Activated CD4-positive, alpha-beta T cell treated with anti-CD3 and anti-CD28 coated beads, Interleukin-2, amount 10 ng/mL, durations not matched to agents 7 days and 5 days (primary cell): Measurements from ENCODE around the gene CDC42. TPM values are rescaled to one million over a fixed set of nuclear protein-coding genes. Genes with fewer than 3 reads are reported as not detected.

Source experiments
- total RNA-seq, 2 experiments: library from RNA; stranded (reverse); gene quantifications; one replicate each; pipeline ENCODE4 v1.2.3, GENCODE V29; 2021

The CDC42 gene
- total RNA-seq, 2 experiments from 2014 or later: 378 to 413 TPM

Other genes with a start within 250 kb of the CDC42 start
- not detected for gene LDLRAD2, start 240.4 kb upstream of the CDC42 start, total RNA-seq
- 1 to 10 TPM; 1.9 to 2.3 TPM for gene HSPG2, start 115.4 kb upstream of the CDC42 start, total RNA-seq
- gene CELA3B, start 75.7 kb upstream of the CDC42 start, total RNA-seq: not detected
- gene CELA3A, start 51.1 kb upstream of the CDC42 start, total RNA-seq: not detected
- gene WNT4, start 90.4 kb downstream of the CDC42 start, total RNA-seq: not detected